ENCODE results near the gene TIMMDC1. TPM values are rescaled to one million over a fixed set of nuclear protein-coding genes. Genes with fewer than 3 reads are reported as not detected.

Gene TIMMDC1
- total RNA-seq, 1 donor from 2014 or later = 302 TPM

- H3K4me1 ChIP-seq = no peaks in the 10 kb centered on the region
- DNase-seq = no peak
- H3K36me3 ChIP-seq = no peaks in the 10 kb centered on the region
- no peak overlapping the region for H3K4me3 ChIP-seq
- no peaks in the 10 kb centered on the region for H3K27me3 ChIP-seq (ENCODE audit: low read depth)
- no peaks in the 10 kb centered on the region for H3K9me3 ChIP-seq (replicated peaks)
- no peak for TF ChIP-seq CTCF (IDR thresholded peaks at IDR 0.05; ENCODE audit: borderline replicate concordance)
- no peak overlapping the region for H3K27ac ChIP-seq (replicated peaks)
- intact Hi-C loops (cut with micrococcal nuclease) = no loop called here
Observed at GRCh38 chr3:119538772-119539171, 40.4 kb downstream of the TIMMDC1 start.

- H3K4me1 ChIP-seq = no peaks in the 10 kb centered on the region
- no peaks in the 10 kb centered on the region for H3K36me3 ChIP-seq
- H3K4me3 ChIP-seq = no peak overlapping the region
- H3K9me3 ChIP-seq (replicated peaks) = no peaks in the 10 kb centered on the region
- DNase-seq = no peak
- H3K27ac ChIP-seq (replicated peaks) = no peak overlapping the region
- H3K27me3 ChIP-seq (ENCODE audit: low read depth) = no peaks in the 10 kb centered on the region
- no peak for TF ChIP-seq CTCF (IDR thresholded peaks at IDR 0.05; ENCODE audit: borderline replicate concordance)
- intact Hi-C loops (cut with micrococcal nuclease) = no loop called here
Observed at GRCh38 chr3:119541547-119541946, 43.2 kb downstream of the TIMMDC1 start.

DNA sequence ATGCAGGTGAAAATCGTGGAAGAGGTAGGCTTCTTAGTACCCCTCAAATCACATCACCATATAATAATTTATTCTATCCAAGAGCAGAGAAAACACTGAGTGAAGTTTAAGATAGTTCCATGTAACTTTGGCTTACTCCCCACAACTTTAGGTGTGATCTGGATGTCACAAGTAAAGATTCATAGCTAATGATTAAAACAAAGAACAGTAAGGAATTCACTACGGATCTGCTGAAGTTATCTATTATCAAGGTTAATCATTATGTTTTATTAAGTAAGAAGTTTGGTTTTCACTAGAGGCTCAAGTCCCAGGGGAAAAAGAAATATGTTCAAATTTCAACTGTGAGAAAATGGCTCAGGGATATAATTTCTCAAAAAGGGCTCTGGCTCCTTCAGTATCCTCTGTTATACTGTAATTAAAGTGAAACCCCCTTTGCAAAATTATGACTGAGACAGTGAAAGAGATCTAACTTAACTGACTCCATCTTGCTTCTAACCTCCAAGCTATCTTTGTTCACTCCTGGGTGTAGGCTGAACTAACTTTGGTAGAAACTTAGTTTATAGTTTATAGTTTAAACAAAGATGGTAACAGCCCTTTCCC, 43.9 kb downstream of the TIMMDC1 start:
- Histone ChIP-seq H3K36me3 (no peaks in the 10 kb centered on the region), H3K27me3 (ENCODE audit: low read depth) (no peaks in the 10 kb centered on the region), H3K9me3 (replicated peaks) (no peaks in the 10 kb centered on the region), H3K4me1 (no peaks in the 10 kb centered on the region), H3K4me3 (no peak overlapping the region), H3K27ac (replicated peaks) (no peak overlapping the region)
- intact Hi-C loops (cut with micrococcal nuclease) = no loop called here
- TF ChIP-seq CTCF (IDR thresholded peaks at IDR 0.05; ENCODE audit: borderline replicate concordance) = no peak
- no peak for DNase-seq

GRCh38 chr3:119543147-119543546, 44.8 kb downstream of the TIMMDC1 start:
- intact Hi-C loops (cut with micrococcal nuclease) = no loop called here
- H3K36me3 ChIP-seq = no peaks in the 10 kb centered on the region
- DNase-seq = no peak
- TF ChIP-seq CTCF (IDR thresholded peaks at IDR 0.05; ENCODE audit: borderline replicate concordance) = peak; percentile 12
- H3K27ac ChIP-seq (replicated peaks) = no peak overlapping the region
- no peaks in the 10 kb centered on the region for H3K27me3 ChIP-seq (ENCODE audit: low read depth)
- no peak overlapping the region for H3K4me3 ChIP-seq
- H3K4me1 ChIP-seq = no peaks in the 10 kb centered on the region
- H3K9me3 ChIP-seq (replicated peaks) = no peaks in the 10 kb centered on the region

- Histone ChIP-seq H3K27me3 (ENCODE audit: low read depth) (no peaks in the 10 kb centered on the region), H3K4me1 (no peaks in the 10 kb centered on the region), H3K36me3 (no peaks in the 10 kb centered on the region), H3K4me3 (no peak overlapping the region), H3K9me3 (replicated peaks) (no peaks in the 10 kb centered on the region), H3K27ac (replicated peaks) (no peak overlapping the region)
- intact Hi-C loops (cut with micrococcal nuclease) = no loop called here
- TF ChIP-seq CTCF (IDR thresholded peaks at IDR 0.05; ENCODE audit: borderline replicate concordance) = no peak
- no peak for DNase-seq
Observed at GRCh38 chr3:119547227-119547626, 48.9 kb downstream of the TIMMDC1 start.

All from left ventricle myocardium inferior (tissue), 1 donor.